SK-N-SH treated with all-trans-retinoic acid at 6 μM for 48 hours (cell line): ENCODE data around the gene SH3TC1.

Experiments
- ATAC-seq: fragments of 200-7000 bp; cut with Tn5 transposase; 3 replicates; pipeline ENCODE4 v1.9.1; 2020; ENCODE audit warnings: mild to moderate bottlenecking, moderate library complexity
- ARNTL ChIP-seq: fragments of 450-650 bp; formaldehyde crosslinking; IDR thresholded peaks from 2 replicates; pipeline ENCODE4 v1.5.0; 2020; ENCODE audit warnings: low read depth, mild to moderate bottlenecking, moderate library complexity, borderline replicate concordance
- BACH2 ChIP-seq: fragments of 250-450 bp; sonication (Bioruptor Pico); IDR thresholded peaks from 2 replicates; pipeline ENCODE4 v1.9.0; 2021; ENCODE audit warnings: mild to moderate bottlenecking, borderline replicate concordance
- CSDC2 ChIP-seq: fragments of 250-450 bp; sonication (Bioruptor Pico); IDR thresholded peaks from 2 replicates; pipeline ENCODE4 v1.5.0; 2020; ENCODE audit warnings: mild to moderate bottlenecking, moderate library complexity
- ESRRG ChIP-seq: fragments of 250-450 bp; sonication (Bioruptor Pico); IDR thresholded peaks from 2 replicates; pipeline ENCODE4 v1.6.1; 2021; ENCODE audit warnings: mild to moderate bottlenecking
- GLIS3 ChIP-seq: fragments of 250-450 bp; sonication (Bioruptor Pico); IDR thresholded peaks from 2 replicates; pipeline ENCODE4 v1.5.0; 2020; ENCODE audit warnings: mild to moderate bottlenecking, moderate library complexity
- ISL1 ChIP-seq: fragments of 250-450 bp; sonication (Bioruptor Pico); IDR thresholded peaks from 2 replicates; pipeline ENCODE4 v2.1.2; 2022; ENCODE audit warnings: mild to moderate bottlenecking, moderate library complexity
- OSR1 ChIP-seq: fragments of 250-450 bp; sonication (Bioruptor Pico); IDR thresholded peaks from 2 replicates; pipeline ENCODE4 v1.8.0; 2022; ENCODE audit warnings: moderate library complexity, mild to moderate bottlenecking, inconsistent platforms
- PPARA ChIP-seq: fragments of 250-450 bp; sonication (Bioruptor Pico); IDR thresholded peaks from 2 replicates; pipeline ENCODE4 v1.5.0; 2020; ENCODE audit warnings: mild to moderate bottlenecking, borderline replicate concordance
- RARB ChIP-seq: fragments of 250-450 bp; sonication (Bioruptor Pico); IDR thresholded peaks from 2 replicates; pipeline ENCODE4 v1.8.0; 2021; ENCODE audit warnings: mild to moderate bottlenecking, moderate library complexity
- SNAI2 ChIP-seq: fragments of 250-450 bp; sonication (Bioruptor Pico); IDR thresholded peaks from 2 replicates; pipeline ENCODE4 v1.5.0; 2020; ENCODE audit warnings: mild to moderate bottlenecking, moderate library complexity
- TCF4 ChIP-seq: fragments of 250-450 bp; sonication (Bioruptor Pico); IDR thresholded peaks from 2 replicates; pipeline ENCODE4 v1.8.0; 2021; ENCODE audit warnings: mild to moderate bottlenecking, moderate library complexity, borderline replicate concordance
- TOX ChIP-seq: fragments of 250-450 bp; sonication (Bioruptor Pico); IDR thresholded peaks from 2 replicates; pipeline ENCODE4 v1.8.0; 2021; ENCODE audit warnings: mild to moderate bottlenecking, moderate library complexity, borderline replicate concordance
- ZC3H10 ChIP-seq: fragments of 250-450 bp; sonication (Bioruptor Pico); IDR thresholded peaks from 2 replicates; pipeline ENCODE4 v1.5.1; 2021; ENCODE audit warnings: mild to moderate bottlenecking, moderate library complexity
- ZFP3 ChIP-seq: fragments of 250-450 bp; sonication (Bioruptor Pico); IDR thresholded peaks from 2 replicates; pipeline ENCODE4 v1.5.0; 2020; ENCODE audit warnings: mild to moderate bottlenecking, moderate library complexity
- ZFP30 ChIP-seq: fragments of 450-650 bp; formaldehyde crosslinking; IDR thresholded peaks from 2 replicates; pipeline ENCODE4 v1.5.0; 2022; ENCODE audit warnings: mild to moderate bottlenecking, moderate library complexity
- ZNF565 ChIP-seq: fragments of 450-650 bp; formaldehyde crosslinking; conservative IDR thresholded peaks from 2 replicates; pipeline ENCODE4 v1.5.0; 2020; ENCODE audit warnings: low read depth, mild to moderate bottlenecking, moderate library complexity
- ZNF70 ChIP-seq: fragments of 450-650 bp; formaldehyde crosslinking; IDR thresholded peaks from 2 replicates; pipeline ENCODE4 v1.5.0; 2020; ENCODE audit warnings: mild to moderate bottlenecking, moderate library complexity
- TF ChIP-seq, protein P1 (sequence below): fragments of 250-450 bp; sonication (Bioruptor Pico); IDR thresholded peaks from 2 replicates; pipeline ENCODE4 v1.8.0; 2020; ENCODE audit warnings: mild to moderate bottlenecking, moderate library complexity, borderline replicate concordance
- TF ChIP-seq, protein P2 (sequence below): fragments of 250-450 bp; sonication (Bioruptor Pico); IDR thresholded peaks from 2 replicates; pipeline ENCODE4 v1.5.1; 2020; ENCODE audit warnings: low read depth, mild to moderate bottlenecking, moderate library complexity
- TF ChIP-seq, protein P3 (sequence below): fragments of 250-450 bp; sonication (Bioruptor Pico); IDR thresholded peaks from 2 replicates; pipeline ENCODE4 v1.5.0; 2020; ENCODE audit warnings: mild to moderate bottlenecking, moderate library complexity
- TF ChIP-seq, protein P4 (sequence below): fragments of 250-450 bp; sonication (Bioruptor Pico); IDR thresholded peaks from 2 replicates; pipeline ENCODE4 v1.8.0; 2021; ENCODE audit warnings: low read depth, mild to moderate bottlenecking, moderate library complexity, borderline replicate concordance
- TF ChIP-seq, protein P5 (sequence below): fragments of 250-450 bp; sonication (Bioruptor Pico); IDR thresholded peaks from 2 replicates; pipeline ENCODE4 v1.5.1; 2021; ENCODE audit warnings: mild to moderate bottlenecking, moderate library complexity

SH3TC1 gene

DNA sequence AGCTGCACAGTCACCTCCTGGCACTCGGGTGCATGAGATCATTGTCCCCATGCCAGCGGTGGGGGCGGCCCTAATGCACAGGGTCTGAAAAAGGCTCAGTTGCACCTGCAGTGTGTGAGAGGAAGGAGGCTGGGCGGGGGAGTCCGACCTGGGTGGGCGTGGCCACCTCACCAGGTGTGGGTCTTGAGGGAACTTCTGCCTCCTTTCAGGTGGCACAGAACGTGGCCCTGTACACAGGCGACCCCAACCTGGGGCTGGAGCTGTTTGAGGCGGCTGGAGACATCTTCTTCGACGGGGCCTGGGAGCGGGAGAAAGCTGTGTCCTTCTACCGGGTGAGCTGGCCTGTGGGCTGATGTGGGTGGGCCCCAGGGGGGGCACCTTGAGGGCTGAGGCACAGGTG is 36.1 kb downstream of the SH3TC1 start:
- TF ChIP-seq CSDC2 = no peak
- TF ChIP-seq, protein P1, sequence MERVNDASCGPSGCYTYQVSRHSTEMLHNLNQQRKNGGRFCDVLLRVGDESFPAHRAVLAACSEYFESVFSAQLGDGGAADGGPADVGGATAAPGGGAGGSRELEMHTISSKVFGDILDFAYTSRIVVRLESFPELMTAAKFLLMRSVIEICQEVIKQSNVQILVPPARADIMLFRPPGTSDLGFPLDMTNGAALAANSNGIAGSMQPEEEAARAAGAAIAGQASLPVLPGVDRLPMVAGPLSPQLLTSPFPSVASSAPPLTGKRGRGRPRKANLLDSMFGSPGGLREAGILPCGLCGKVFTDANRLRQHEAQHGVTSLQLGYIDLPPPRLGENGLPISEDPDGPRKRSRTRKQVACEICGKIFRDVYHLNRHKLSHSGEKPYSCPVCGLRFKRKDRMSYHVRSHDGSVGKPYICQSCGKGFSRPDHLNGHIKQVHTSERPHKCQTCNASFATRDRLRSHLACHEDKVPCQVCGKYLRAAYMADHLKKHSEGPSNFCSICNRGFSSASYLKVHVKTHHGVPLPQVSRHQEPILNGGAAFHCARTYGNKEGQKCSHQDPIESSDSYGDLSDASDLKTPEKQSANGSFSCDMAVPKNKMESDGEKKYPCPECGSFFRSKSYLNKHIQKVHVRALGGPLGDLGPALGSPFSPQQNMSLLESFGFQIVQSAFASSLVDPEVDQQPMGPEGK (CRISPR knock-in tag) = no peak
- no peak for TF ChIP-seq SNAI2 (CRISPR knock-in tag)
- no peak for TF ChIP-seq ZFP3
- TF ChIP-seq, protein P2, sequence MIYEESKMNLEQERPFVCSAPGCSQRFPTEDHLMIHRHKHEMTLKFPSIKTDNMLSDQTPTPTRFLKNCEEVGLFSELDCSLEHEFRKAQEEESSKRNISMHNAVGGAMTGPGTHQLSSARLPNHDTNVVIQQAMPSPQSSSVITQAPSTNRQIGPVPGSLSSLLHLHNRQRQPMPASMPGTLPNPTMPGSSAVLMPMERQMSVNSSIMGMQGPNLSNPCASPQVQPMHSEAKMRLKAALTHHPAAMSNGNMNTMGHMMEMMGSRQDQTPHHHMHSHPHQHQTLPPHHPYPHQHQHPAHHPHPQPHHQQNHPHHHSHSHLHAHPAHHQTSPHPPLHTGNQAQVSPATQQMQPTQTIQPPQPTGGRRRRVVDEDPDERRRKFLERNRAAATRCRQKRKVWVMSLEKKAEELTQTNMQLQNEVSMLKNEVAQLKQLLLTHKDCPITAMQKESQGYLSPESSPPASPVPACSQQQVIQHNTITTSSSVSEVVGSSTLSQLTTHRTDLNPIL (CRISPR knock-in tag) = no peak
- no peak for TF ChIP-seq ZNF70
- no peak for TF ChIP-seq ZNF565 (CRISPR knock-in tag)
- no peak for TF ChIP-seq OSR1 (CRISPR knock-in tag)
- TF ChIP-seq, protein P3, sequence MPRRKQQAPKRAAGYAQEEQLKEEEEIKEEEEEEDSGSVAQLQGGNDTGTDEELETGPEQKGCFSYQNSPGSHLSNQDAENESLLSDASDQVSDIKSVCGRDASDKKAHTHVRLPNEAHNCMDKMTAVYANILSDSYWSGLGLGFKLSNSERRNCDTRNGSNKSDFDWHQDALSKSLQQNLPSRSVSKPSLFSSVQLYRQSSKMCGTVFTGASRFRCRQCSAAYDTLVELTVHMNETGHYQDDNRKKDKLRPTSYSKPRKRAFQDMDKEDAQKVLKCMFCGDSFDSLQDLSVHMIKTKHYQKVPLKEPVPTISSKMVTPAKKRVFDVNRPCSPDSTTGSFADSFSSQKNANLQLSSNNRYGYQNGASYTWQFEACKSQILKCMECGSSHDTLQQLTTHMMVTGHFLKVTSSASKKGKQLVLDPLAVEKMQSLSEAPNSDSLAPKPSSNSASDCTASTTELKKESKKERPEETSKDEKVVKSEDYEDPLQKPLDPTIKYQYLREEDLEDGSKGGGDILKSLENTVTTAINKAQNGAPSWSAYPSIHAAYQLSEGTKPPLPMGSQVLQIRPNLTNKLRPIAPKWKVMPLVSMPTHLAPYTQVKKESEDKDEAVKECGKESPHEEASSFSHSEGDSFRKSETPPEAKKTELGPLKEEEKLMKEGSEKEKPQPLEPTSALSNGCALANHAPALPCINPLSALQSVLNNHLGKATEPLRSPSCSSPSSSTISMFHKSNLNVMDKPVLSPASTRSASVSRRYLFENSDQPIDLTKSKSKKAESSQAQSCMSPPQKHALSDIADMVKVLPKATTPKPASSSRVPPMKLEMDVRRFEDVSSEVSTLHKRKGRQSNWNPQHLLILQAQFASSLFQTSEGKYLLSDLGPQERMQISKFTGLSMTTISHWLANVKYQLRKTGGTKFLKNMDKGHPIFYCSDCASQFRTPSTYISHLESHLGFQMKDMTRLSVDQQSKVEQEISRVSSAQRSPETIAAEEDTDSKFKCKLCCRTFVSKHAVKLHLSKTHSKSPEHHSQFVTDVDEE (CRISPR knock-in tag) = no peak
- TF ChIP-seq TCF4 (CRISPR knock-in tag) = no peak
- ATAC-seq = no peak

DNA sequence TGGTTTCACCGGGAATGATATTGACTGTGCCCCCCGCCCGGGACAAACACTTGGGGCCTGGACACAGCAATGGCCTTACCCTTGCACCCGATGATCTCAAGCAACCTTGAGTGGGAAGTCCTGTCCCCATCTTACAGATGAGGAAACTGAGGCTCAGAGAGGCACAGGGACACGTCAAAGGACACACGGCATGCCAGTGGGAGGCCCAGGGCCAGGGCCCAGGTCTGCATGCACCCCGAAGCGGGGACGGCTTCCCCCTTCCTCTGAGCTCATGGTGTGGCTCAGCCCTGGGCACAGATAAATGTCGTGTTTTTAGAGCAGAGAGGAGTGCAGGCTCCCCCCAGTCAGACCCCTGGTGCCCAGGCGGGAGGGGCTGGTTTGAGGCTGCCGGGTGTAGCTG is 36.6 kb downstream of the SH3TC1 start:
- no peak for TF ChIP-seq ZC3H10
- no peak for TF ChIP-seq GLIS3 (CRISPR knock-in tag)
- no peak for TF ChIP-seq TOX (CRISPR knock-in tag)
- no peak for TF ChIP-seq ZFP30
- TF ChIP-seq PPARA = no peak
- TF ChIP-seq, protein P3 (CRISPR knock-in tag) = no peak
- TF ChIP-seq, protein P4, sequence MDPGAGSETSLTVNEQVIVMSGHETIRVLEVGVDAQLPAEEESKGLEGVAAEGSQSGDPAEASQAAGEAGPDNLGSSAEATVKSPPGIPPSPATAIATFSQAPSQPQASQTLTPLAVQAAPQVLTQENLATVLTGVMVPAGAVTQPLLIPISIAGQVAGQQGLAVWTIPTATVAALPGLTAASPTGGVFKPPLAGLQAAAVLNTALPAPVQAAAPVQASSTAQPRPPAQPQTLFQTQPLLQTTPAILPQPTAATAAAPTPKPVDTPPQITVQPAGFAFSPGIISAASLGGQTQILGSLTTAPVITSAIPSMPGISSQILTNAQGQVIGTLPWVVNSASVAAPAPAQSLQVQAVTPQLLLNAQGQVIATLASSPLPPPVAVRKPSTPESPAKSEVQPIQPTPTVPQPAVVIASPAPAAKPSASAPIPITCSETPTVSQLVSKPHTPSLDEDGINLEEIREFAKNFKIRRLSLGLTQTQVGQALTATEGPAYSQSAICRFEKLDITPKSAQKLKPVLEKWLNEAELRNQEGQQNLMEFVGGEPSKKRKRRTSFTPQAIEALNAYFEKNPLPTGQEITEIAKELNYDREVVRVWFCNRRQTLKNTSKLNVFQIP = no peak
- TF ChIP-seq BACH2 = no peak
- TF ChIP-seq RARB (CRISPR knock-in tag) = no peak
- TF ChIP-seq, protein P2 (CRISPR knock-in tag) = no peak
- no peak for TF ChIP-seq TCF4 (CRISPR knock-in tag)
- TF ChIP-seq, protein P1 (CRISPR knock-in tag) = no peak
- TF ChIP-seq ISL1 (CRISPR knock-in tag) = no peak
- no peak for TF ChIP-seq ESRRG
- TF ChIP-seq CSDC2 = no peak
- no peak for TF ChIP-seq ARNTL (CRISPR knock-in tag)
- TF ChIP-seq ZFP3 = no peak
- no peak for TF ChIP-seq ZNF70
- no peak for TF ChIP-seq OSR1 (CRISPR knock-in tag)
- TF ChIP-seq, protein P5, sequence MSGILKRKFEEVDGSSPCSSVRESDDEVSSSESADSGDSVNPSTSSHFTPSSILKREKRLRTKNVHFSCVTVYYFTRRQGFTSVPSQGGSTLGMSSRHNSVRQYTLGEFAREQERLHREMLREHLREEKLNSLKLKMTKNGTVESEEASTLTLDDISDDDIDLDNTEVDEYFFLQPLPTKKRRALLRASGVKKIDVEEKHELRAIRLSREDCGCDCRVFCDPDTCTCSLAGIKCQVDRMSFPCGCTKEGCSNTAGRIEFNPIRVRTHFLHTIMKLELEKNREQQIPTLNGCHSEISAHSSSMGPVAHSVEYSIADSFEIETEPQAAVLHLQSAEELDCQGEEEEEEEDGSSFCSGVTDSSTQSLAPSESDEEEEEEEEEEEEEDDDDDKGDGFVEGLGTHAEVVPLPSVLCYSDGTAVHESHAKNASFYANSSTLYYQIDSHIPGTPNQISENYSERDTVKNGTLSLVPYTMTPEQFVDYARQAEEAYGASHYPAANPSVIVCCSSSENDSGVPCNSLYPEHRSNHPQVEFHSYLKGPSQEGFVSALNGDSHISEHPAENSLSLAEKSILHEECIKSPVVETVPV (CRISPR knock-in tag) = no peak
- no peak for ATAC-seq
